IPS-18c (cell line): Measurements from ENCODE around the gene SIAH3.

ENCODE experiments used
- H3K4me3 ChIP-seq: 2 replicates; pipeline ENCODE4 v1.7.0; 2013; ENCODE audit warnings: low read depth, mild to moderate bottlenecking, low read length, moderate library complexity; ENCODE audit not compliant: insufficient read depth
- H3K9me3 ChIP-seq: one replicate; pipeline ENCODE4 v1.6.1; 2013; ENCODE audit warnings: mild to moderate bottlenecking, low read length, moderate library complexity; ENCODE audit not compliant: control insufficient read depth, insufficient read depth

The SIAH3 gene

DNA sequence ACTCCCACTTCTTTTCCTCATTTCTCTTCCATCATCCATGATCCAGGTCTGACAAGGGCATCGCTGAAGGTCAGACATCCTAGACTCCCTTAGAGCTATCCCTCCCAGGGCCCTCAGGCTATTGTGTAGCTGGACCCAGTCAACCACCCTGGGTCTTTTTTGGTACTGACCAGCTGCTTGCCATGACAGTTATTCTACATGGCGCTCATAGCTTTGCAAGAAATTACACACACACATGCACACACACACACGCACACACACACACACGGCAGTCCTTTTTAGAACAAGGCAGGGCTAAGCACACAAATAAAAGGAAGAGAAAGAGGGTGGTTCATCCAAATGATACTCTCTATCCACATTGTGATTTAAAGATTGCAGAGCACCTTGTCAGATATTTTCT lies 18.3 kb downstream of the SIAH3 start:
- no peaks in the 10 kb centered on the region for H3K9me3 ChIP-seq
- no peak overlapping the region for H3K4me3 ChIP-seq

DNA sequence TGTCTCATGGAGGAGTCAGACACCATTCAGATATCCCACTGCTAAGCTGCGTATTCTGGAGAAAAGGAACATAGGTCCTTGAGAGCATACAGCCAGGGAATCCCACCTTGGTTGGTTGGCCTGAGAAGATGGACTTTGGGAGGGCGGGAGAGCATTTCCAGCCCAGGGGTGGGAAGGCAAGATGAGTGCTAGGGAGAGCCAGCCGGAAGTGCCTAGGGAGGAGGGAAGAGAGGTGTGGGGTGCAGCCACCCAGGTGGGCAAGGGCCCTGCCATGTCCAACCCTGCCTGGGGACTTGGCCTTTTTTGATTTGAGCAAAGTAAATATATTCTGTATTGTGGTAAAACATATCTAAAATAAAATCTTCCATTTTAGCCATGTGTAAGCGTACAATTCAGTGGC lies 19.7 kb downstream of the SIAH3 start:
- Histone ChIP-seq H3K4me3 (no peak overlapping the region), H3K9me3 (no peaks in the 10 kb centered on the region)

DNA sequence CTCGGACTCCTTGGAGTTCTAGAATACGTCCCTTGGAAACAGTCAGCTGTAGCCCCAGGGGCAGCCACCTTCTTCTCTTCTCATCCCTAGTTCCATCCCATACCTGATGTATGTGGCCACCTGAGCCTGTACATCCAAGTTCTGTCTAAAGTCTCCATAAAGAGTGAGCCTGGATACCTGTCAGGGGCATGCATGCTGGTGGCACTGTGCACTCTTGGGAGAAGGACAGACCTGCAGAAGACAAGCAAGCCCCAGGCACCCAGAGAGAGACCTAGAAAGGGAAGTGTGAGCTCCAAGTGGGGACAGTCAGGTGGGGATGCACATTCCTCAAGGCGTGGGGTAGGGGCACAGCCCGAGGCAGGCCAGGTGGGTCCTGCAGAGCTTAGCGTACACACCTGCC lies 21.4 kb downstream of the SIAH3 start:
- Histone ChIP-seq H3K9me3 (no peaks in the 10 kb centered on the region), H3K4me3 (no peak overlapping the region)

DNA sequence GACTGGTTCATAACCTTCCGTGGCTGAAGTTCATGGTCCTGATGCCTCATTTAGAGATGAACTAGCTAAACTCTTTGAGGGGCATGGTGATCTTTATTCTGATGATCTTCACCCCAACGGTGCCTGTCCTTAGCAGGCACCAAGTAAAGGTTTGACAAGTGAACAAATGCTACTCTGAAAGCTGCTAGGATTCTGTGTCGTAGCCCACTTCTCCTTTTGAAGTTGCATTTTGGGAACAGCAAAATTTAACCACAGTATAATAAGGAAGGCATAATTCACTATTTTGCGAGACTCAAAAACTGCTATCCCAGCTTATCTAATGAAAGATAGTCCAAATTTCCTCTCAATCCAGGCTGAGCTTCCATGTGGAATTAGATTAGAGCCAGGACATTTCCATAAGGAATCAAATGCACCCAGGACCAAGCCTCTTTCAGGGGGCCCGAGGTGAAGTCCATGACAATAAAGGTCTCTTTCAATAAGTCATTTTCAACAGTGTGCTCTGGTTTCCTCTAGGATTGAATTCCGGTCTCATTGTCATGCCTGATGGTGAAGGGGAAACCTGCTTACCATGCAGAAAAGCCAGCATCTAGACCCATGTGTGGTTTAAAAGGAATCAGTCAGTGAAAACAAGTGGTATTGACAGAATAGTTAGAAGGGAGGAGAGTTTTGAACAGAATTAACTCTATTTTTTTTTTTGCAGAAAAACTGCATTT lies 23.1 kb downstream of the SIAH3 start:
- H3K4me3 ChIP-seq, result no peak overlapping the region

DNA sequence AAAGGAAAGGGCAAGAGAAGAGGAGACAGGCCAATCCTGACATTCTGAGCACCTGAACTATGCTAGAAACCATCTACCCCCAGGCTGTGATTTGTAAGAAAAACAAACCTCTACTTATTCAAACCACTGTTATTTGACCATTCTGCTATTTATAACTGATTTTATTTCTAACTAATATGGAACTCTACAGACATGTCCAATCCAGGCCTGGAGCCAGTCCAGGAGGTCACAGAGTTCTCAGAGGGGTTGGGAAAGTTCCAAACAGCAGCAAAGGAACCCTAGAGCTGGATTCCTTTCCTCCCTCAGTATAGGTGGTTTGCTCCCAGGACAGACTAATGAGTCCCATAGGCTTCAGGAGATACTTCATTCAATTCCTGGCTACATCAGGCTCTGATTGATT lies 24.2 kb downstream of the SIAH3 start:
- H3K9me3 ChIP-seq, result no peaks in the 10 kb centered on the region
- no peak overlapping the region for H3K4me3 ChIP-seq

More for the DNA sequence above, 23.1 kb downstream of the SIAH3 start:
- no peaks in the 10 kb centered on the region for H3K9me3 ChIP-seq

DNA sequence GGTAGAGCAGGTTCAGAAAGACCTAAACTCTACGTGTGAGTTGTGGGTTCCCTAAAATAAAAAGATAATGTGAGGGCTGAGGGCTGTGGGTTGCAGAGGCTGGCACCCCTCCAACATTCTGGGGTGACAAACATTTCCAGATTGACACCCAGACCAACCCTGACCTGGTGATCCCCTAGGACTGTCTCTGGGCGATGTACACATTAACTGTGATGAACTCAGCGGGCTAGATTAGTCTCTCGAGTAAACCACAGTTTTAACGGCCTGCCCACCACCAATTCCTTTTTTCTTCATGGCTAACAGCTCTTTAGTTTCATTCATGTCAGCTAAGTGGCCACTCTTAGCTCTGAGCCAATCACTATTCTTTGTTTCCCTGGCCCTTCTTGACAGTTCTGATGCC lies 24.8 kb downstream of the SIAH3 start:
- Histone ChIP-seq H3K9me3 (no peaks in the 10 kb centered on the region), H3K4me3 (no peak overlapping the region)

DNA sequence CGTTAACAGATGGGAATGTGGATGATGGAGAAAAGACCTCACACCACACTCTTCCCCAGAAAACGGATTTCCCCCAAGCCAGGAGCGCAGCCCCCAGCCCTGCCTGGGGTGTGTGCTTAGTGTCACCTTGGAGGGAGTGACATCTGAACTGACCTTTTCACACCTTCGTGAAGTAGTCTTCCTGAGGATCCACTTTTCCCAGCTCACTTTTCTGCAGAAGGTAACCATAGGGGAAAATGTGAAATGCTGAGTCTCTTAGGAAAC lies 26.2 kb downstream of the SIAH3 start:
- no peak overlapping the region for H3K4me3 ChIP-seq
- H3K9me3 ChIP-seq, result no peaks in the 10 kb centered on the region

DNA sequence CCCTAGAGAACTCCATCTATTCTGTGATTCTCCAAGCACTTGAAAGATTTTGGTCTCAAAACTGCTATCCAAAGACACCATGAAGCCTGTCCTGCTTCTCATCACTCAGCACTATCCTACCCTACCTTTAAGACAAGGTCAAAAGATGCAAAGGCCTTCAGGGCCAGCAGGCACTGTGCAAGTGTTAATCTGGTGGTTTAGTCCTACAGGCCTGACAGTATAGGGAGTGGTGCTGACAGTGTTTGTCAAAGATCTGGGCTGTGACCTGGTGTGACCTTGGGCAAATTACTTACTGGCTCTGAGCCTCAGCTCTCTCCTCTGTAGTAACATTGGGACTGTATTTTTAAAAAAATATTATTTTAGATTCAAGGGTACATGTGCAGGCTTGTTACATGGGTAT lies 28.0 kb downstream of the SIAH3 start:
- Histone ChIP-seq H3K9me3 (no peaks in the 10 kb centered on the region), H3K4me3 (no peak overlapping the region)

DNA sequence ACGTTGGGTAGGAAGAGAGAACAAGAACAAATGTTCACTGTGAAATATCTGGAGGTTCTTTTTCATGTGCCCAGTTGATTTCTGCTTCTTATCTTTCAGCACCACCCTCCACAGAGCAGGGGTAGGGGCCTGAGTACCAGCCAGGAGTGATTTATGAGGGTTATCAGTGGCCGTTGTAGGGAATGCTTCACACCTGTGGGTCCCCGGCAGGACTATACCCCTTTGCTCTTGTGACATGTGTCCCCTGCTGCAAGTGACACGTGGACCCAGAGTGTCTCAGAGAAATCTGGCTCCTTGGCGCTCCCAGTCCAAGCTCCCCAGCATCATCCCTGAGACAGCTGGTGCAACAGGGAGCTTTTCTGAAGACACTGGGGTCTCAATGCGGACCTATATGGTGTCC lies 29.7 kb downstream of the SIAH3 start:
- no peak overlapping the region for H3K4me3 ChIP-seq
- no peaks in the 10 kb centered on the region for H3K9me3 ChIP-seq

DNA sequence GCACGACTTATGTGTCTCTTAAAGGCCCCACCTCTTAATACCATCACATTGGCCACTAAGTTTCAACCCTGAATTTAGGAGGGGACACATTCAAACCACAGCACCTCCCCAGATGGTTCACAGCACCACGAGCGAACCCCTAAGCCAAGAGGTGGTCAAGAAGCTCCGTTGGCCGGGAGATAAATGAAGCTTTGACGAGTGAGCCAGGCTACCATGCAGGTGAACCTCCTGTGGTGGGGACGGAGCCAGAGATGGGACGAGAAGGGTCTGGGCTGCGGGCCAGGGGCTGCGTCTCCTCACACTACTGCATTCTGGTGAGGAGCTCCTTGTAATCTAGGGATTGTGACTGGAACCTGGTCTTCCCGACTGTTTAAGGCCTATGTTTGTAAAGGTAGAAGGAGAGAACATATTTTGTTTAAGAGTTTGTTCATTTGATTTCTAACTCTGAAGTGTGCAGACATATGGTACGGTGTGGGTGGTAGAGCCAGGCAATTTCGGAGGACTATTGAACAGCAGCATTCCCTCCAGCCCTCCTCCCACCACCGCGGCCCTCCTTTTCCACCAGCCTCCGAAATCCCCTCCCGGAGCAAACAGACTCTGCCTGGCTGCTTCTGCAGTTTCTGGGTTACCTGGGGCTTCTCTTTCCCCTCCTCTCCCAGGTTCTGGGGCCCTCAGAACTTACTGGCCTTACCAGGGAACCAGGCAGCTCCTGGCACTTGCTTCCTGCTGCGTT lies 31.3 kb downstream of the SIAH3 start:
- H3K9me3 ChIP-seq, result no peaks in the 10 kb centered on the region

DNA sequence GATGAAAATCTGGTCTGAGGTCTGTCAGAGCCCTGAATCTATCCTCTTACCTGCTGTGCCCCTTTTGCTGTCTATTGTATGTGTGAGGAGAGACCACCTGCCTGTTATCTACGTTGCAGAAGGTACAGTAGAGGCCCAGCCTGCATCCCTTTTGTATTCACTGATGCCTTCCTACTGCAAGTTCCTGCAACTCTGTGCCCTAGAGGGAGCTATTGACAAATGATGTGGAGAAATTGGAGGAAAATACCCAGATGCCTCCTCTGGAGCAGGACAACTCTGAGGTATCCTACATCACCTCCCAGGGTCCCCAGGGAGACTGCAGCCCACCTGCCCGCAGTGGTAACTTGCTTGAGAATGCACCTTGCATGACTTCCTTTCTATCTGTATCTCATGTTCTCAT lies 33.7 kb downstream of the SIAH3 start:
- H3K4me3 ChIP-seq, result no peak overlapping the region
- no peaks in the 10 kb centered on the region for H3K9me3 ChIP-seq

More for the DNA sequence above, 31.3 kb downstream of the SIAH3 start:
- no peak overlapping the region for H3K4me3 ChIP-seq

DNA sequence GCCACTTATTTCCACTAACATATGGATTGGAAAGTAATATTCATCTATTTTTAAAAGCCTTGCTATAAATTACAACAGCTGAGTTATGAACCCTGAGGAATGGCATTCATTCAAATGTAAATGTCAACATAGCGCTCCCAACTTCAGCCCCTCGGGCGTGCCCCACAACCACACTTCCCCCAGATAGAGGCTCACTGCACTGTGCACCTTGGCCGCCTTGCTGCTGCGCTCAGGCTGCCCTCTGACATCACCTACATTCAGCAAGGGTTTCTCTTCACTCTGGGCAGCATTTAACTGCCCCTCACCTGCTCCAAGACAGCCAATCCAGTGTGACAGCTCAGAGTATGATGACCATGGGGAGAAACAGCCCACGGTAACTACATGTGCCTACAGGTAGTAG lies 35.1 kb downstream of the SIAH3 start:
- Histone ChIP-seq H3K9me3 (no peaks in the 10 kb centered on the region), H3K4me3 (no peak overlapping the region)

DNA sequence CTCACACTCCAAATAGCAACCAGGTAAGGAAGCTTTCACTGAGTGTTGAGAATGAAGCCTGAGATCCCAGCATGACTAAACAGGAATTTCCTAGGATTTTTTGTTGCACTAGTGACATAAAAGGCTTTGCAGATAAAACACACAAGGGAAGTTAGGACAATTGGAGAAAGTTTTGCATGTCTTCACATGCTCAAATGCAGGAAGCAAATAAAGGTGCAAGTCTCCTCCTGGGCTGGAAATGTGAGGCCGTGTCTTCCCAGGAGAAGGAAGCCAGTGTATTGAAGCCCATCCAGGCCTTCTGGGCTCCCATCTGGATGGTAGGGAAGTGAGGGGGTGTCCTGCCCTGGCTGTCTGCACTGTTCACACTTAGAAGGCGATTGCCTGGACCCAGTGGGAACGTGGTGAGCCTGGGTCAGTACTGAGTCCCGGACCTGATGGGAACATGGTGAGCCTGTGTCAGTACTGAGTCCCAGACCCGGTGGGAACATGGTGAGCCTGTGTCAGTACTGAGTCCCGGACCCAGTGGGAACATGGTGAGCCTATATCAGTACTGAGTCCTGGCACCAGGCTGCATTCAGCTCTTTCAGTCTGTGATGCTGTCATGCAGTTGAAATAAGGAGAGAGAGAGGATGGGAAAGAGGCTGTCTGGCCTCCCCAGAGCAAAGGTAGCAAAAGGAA lies 38.7 kb downstream of the SIAH3 start:
- Histone ChIP-seq H3K9me3 (no peaks in the 10 kb centered on the region), H3K4me3 (no peak overlapping the region)

DNA sequence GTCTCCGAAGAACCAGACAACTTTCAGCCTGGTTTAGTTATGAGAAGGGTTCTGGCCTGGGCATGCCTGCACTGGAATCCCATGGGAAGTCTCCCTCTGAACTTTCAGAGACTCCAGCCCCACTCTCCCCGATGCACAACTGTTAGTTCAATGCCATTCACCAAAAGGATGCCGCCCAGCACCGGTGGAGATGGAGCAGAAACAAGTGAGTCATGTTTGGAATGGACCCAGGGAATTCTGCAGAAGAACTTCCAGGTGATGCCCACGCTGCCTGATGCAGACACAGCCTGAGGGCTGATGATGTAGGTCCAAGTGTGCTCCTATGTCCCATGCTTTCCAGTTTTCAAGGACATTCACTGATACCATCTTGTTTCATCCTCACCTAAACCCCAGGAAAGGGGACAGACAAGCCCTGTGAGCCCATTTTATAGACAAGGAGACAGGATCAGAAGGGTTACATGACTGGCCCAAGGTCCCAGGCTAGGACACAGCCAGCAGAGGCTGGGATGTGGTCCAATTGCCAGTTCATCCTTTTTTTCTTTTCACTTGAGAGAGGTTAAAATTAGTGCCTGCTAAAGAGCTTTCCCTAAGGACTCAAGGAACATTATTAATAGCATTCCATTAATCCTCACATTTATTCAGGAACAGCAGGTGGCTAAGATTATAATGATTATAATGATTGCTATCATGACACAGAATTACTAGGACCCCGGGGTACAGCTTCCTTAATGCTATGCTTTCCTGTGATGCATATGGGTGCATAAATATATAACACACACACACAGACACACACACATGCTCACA lies 39.5 kb downstream of the SIAH3 start:
- Histone ChIP-seq H3K9me3 (no peaks in the 10 kb centered on the region), H3K4me3 (no peak overlapping the region)

DNA sequence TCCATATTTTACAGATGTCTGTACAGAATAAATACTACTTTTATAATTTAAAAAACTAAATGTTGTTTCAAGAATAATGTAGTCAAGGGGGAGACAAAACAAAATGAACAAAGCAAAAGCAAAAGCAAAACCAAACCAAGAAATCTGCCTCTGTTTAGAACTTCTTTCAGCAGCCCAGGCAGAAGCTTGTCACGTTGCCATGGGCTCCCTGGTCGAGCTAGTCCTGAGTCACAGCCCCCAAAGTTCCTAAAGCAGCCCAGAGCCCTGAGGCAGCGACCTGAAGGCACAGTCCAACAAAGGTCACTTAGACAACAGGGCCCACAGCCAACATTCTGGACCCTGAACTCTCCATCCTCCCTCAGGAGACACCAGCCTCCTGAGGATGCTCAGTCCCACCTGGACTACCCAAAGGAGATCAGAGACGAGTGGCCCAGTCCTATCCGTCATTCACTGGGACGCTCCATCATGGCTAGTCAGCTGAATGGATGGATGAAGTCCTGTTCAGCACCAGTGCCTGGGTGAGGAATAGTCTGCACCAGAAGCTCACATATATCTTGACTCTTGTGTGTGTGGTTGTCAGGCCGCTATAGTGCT lies 41.7 kb downstream of the SIAH3 start:
- no peak overlapping the region for H3K4me3 ChIP-seq

DNA sequence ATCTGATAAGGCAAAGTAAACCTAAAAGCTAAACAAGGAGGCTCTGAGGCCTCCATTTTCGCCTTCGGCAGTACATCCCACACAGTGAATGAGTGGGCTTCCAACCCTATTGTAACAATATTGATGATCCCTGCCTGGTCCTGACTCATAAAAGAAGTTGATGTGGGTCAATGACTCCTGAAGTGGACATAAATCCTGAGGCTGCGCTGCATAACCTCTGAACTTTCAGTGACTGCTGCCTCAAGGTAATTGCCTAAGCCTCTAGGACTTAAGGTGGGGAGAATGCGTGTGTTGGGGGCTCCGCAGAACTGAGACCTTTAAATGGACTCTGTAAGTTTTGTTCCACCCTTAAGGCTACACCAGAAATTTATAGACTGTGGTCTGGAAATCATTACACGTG lies 42.6 kb downstream of the SIAH3 start:
- Histone ChIP-seq H3K9me3 (no peaks in the 10 kb centered on the region), H3K4me3 (no peak overlapping the region)

More for the DNA sequence above, 41.7 kb downstream of the SIAH3 start:
- no peaks in the 10 kb centered on the region for H3K9me3 ChIP-seq

DNA sequence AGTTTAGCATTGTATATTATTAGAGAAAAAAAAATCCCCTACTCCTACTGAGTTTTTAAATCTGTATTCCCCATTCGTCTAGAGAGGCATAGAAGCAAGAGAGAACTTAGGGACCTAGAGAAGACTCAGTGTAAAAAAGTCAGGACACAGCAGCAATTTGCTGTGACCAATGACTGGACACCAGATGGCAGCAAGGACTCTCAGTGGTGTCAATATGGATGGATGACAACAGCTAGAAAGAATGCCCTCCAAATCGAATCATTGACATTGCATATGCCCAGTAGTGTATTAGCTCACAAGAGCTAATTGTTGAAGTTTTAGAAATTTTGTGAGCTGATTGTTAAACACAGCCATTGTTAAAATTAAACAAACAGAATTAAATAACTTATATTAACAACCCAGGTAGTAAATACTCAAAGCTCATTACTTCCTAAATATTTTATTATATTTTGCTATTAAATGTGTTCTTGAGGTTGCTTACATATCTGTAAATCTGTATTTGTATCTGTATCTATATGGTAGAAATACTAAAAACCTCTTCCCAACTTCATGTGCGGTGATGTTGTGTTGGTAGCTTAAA lies 43.9 kb downstream of the SIAH3 start:
- H3K4me3 ChIP-seq, result no peak overlapping the region
- H3K9me3 ChIP-seq, result no peaks in the 10 kb centered on the region
